K562 (cell line): ENCODE measurements around the gene PRPH2. TPM values are rescaled to one million over a fixed set of nuclear protein-coding genes. Genes with fewer than 3 reads are reported as not detected.

Experiments
- ADNP ChIP-seq: fragments of 200-800 bp; sonication (Bioruptor generic); IDR thresholded peaks from 2 replicates; pipeline ENCODE4 v1.6.1; 2016; ENCODE audit warnings: missing genetic modification characterization, missing compliant biosample characterization
- BMI1 ChIP-seq: fragments of 150-350 bp; IDR thresholded peaks from 2 replicates; pipeline ENCODE4 v1.6.1; 2014; ENCODE audit warnings: low read length
- CBFA2T3 ChIP-seq: fragments of 450-650 bp; IDR thresholded peaks from 2 replicates; pipeline ENCODE4 v1.6.1; 2017
- CREB1 ChIP-seq, 2 experiments: sonication (generic) in 1 of 2; formaldehyde crosslinking in 1 of 2; IDR thresholded peaks; 2 replicates each; pipeline versions ENCODE4 v1.6.1 to v1.8.0; 2012 to 2022; ENCODE audit warnings: inconsistent platforms in 1 of 2, mild to moderate bottlenecking in 1 of 2, missing genetic modification reagents in 1 of 2, moderate library complexity in 1 of 2
- DPF2 ChIP-seq: fragments of 450-650 bp; IDR thresholded peaks from 2 replicates; pipeline ENCODE4 v1.6.1; 2016
- KAT2B ChIP-seq: IDR thresholded peaks from one replicate; pipeline ENCODE4 v1.6.1; 2012; ENCODE audit warnings: low read depth, mild to moderate bottlenecking, control low read depth, inconsistent platforms, low read length, moderate library complexity
- KLF16 ChIP-seq: IDR thresholded peaks from 2 replicates; pipeline ENCODE4 v1.6.1; 2016; ENCODE audit warnings: antibody characterized with exemption
- MTA2 ChIP-seq: fragments of 450-650 bp; IDR thresholded peaks from 2 replicates; pipeline ENCODE4 v1.6.1; 2016; ENCODE audit warnings: low read depth
- NRF1 ChIP-seq, 2 experiments: fragments of 450-650 bp; IDR thresholded peaks in 1 of 2; conservative IDR thresholded peaks in 1 of 2; 2 replicates each; pipeline ENCODE4 v1.6.1; 2014; ENCODE audit warnings: mild to moderate bottlenecking in 2 of 2
- POU5F1 ChIP-seq: fragments of 150-350 bp; IDR thresholded peaks from 2 replicates; pipeline ENCODE4 v1.6.1; 2014; ENCODE audit warnings: borderline replicate concordance, low read length, low read depth, mild to moderate bottlenecking; ENCODE audit not compliant: partially characterized antibody
- PPARD ChIP-seq: fragments of 250-450 bp; sonication (Bioruptor Pico); IDR thresholded peaks from 2 replicates; pipeline ENCODE4 v1.8.0; 2022; ENCODE audit warnings: inconsistent platforms, mild to moderate bottlenecking, moderate library complexity
- PRPF4 ChIP-seq: fragments of 200-400 bp; formaldehyde crosslinking; IDR thresholded peaks from one replicate; pipeline ENCODE4 v1.6.1; 2017; ENCODE audit warnings: low read length, low read depth, mild to moderate bottlenecking; ENCODE audit not compliant: insufficient read depth, poor library complexity, severe bottlenecking
- SREBF1 ChIP-seq: fragments of 150-350 bp; IDR thresholded peaks from 2 replicates; pipeline ENCODE4 v1.6.1; 2014; ENCODE audit warnings: antibody characterized with exemption, low read depth, low read length, borderline replicate concordance
- STAT5A ChIP-seq: IDR thresholded peaks from 2 replicates; pipeline ENCODE4 v1.6.1; 2012; ENCODE audit warnings: low read length, inconsistent platforms, borderline replicate concordance
- TRIM28 ChIP-seq: fragments of 450-650 bp; IDR thresholded peaks from 2 replicates; pipeline ENCODE4 v1.6.1; 2017
- WHSC1 ChIP-seq: IDR thresholded peaks from one replicate; pipeline ENCODE4 v1.6.1; 2012; ENCODE audit warnings: low read length, control low read depth, inconsistent platforms
- XRCC3 ChIP-seq: fragments of 450-650 bp; IDR thresholded peaks from 2 replicates; pipeline ENCODE4 v1.6.1; 2017; ENCODE audit warnings: mild to moderate bottlenecking, moderate library complexity
- ZFPM2 ChIP-seq: fragments of 250-450 bp; sonication (Bioruptor Pico); IDR thresholded peaks from 2 replicates; pipeline ENCODE4 v1.5.1; 2022; ENCODE audit warnings: mild to moderate bottlenecking
- ZFX ChIP-seq: sonication (generic); formaldehyde crosslinking; IDR thresholded peaks from 2 replicates; pipeline ENCODE4 v1.8.0; 2022; ENCODE audit warnings: mild to moderate bottlenecking, missing genetic modification reagents, moderate library complexity
- ZNF140 ChIP-seq: fragments of 250-450 bp; sonication (Bioruptor Pico); IDR thresholded peaks from 2 replicates; pipeline ENCODE4 v1.8.0; 2021; ENCODE audit warnings: moderate library complexity, mild to moderate bottlenecking, inconsistent platforms
- ZNF212 ChIP-seq: fragments of 450-650 bp; formaldehyde crosslinking; IDR thresholded peaks from 2 replicates; pipeline ENCODE4 v1.4.0; 2020; ENCODE audit warnings: mild to moderate bottlenecking
- ZNF232 ChIP-seq: sonication (generic); formaldehyde crosslinking; IDR thresholded peaks from 2 replicates; pipeline ENCODE4 v1.8.0; 2022; ENCODE audit warnings: mild to moderate bottlenecking, missing genetic modification reagents
- ZNF253 ChIP-seq: fragments of 250-450 bp; sonication (Bioruptor Pico); conservative IDR thresholded peaks from 2 replicates; pipeline ENCODE4 v1.6.1; 2021; ENCODE audit warnings: mild to moderate bottlenecking
- ZNF668 ChIP-seq: fragments of 250-450 bp; sonication (Bioruptor Pico); IDR thresholded peaks from 2 replicates; pipeline ENCODE4 v1.8.0; 2022; ENCODE audit warnings: mild to moderate bottlenecking, inconsistent platforms
- polyA plus RNA-seq, 8 experiments: library from polyadenylated mRNA; depleted of rRNA in 4 of 8; stranded (reverse) in 5 of 8; unstranded in 3 of 8; fragments of >200 nt; fragmentation: Nextera tagmentation in 2 of 8; fragmentation: Illumina TruSeq in 1 of 8; extraction: Ambion mirVana in 2 of 8; extraction: Trizol in 1 of 8; gene quantifications; 2 replicates each; pipeline versions ENCODE4 v1.2.1 to v1.2.3, GENCODE V29; 2011 to 2014; ENCODE audit warnings: inconsistent platforms in 1 of 8, missing spikeins in 1 of 8
- total RNA-seq, 7 experiments: library from RNA; depleted of rRNA in 6 of 7; stranded (reverse); fragments of >200 nt in 6 of 7; fragmentation: Illumina TruSeq in 2 of 7; extraction: Trizol in 2 of 7; gene quantifications; 2 replicates each; pipeline versions ENCODE4 v1.2.1 to v1.2.3, GENCODE V29; 2011 to 2021; ENCODE audit warnings: low replicate concordance in 1 of 7
- TF ChIP-seq, protein P1 (sequence below): fragments of 250-450 bp; sonication (Bioruptor Pico); IDR thresholded peaks from 2 replicates; pipeline ENCODE4 v1.4.0; 2020; ENCODE audit warnings: borderline replicate concordance
- TF ChIP-seq, protein P2 (sequence below): fragments of 450-650 bp; IDR thresholded peaks from 2 replicates; pipeline ENCODE4 v1.6.1; 2016; ENCODE audit warnings: low read depth, mild to moderate bottlenecking, moderate library complexity
- TF ChIP-seq, protein P3 (sequence below): sonication (generic); formaldehyde crosslinking; IDR thresholded peaks from 2 replicates; pipeline ENCODE4 v1.8.0; 2022; ENCODE audit warnings: missing genetic modification reagents, mild to moderate bottlenecking, moderate library complexity, borderline replicate concordance

The PRPH2 gene
- total and polyA plus RNA-seq, 9 of the 15 experiments (the other 6 are each of a cell fraction or from before 2014, with no cell fraction given): 0.03 to 0.11 (median 0.03) TPM; not detected in 5

DNA sequence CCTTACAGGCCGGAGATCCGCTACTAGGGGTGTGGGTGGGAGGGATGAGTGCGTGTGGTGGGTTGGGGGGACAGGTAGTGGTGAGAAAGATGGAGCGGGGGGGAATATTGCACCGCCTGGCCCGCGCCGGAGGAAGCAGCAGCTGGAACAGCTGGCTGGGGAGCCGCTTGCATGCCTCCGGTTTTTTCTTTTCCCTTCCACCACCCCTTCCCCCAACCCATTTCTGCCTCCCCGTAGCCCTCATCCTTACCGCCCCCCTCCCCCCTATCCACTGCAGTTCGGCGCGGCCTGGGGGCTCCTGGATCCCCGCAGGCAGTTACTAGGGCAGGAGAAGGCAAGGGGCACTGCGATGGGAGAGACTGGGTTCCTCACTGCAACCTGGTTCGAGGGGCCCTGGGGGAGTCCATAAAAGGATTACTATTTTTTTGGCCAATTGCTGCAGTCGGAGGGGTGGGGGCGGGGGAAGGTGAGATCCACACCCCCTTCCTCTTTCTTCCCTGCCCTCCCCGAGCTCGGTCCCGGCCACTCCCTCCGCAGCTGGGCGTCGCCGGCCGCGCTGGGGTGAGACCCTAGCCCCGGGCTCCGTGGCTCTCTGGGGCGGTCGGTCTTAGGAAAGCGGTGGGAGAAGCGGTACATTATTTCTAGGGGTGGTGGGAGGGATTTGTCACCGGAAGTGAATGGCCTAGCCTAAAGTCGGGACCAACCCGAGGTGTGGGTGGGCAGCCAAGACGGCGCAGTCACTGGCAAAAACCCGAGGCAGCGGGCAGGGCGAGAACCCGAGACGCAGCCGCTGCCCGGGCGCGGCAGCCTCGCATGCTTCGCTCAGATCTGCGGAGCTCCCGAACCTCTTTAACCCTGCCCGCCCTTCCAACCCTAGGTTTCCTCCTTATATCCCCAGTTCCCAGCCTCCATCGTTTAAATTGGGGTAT is 24.3 kb upstream of the PRPH2 start (continued):
- TF ChIP-seq, protein P1, sequence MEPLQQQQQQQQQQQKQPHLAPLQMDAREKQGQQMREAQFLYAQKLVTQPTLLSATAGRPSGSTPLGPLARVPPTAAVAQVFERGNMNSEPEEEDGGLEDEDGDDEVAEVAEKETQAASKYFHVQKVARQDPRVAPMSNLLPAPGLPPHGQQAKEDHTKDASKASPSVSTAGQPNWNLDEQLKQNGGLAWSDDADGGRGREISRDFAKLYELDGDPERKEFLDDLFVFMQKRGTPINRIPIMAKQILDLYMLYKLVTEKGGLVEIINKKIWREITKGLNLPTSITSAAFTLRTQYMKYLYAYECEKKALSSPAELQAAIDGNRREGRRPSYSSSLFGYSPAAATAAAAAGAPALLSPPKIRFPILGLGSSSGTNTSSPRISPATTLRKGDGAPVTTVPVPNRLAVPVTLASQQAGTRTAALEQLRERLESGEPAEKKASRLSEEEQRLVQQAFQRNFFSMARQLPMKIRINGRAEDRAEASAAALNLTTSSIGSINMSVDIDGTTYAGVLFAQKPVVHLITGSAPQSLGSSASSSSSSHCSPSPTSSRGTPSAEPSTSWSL (CRISPR knock-in tag): no peak
- TF ChIP-seq, protein P2, sequence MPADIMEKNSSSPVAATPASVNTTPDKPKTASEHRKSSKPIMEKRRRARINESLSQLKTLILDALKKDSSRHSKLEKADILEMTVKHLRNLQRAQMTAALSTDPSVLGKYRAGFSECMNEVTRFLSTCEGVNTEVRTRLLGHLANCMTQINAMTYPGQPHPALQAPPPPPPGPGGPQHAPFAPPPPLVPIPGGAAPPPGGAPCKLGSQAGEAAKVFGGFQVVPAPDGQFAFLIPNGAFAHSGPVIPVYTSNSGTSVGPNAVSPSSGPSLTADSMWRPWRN: no peak
- no peak for TF ChIP-seq POU5F1
- TF ChIP-seq ZNF668 (CRISPR knock-in tag): no peak
- no peak for TF ChIP-seq WHSC1
- no peak for TF ChIP-seq CREB1 (IDR thresholded peaks at IDR 0.05)
- peak; percentile 24 for TF ChIP-seq CREB1 (CRISPR knock-in tag; IDR thresholded peaks at IDR 0.05)
- TF ChIP-seq CBFA2T3: no peak
- TF ChIP-seq MTA2: no peak
- TF ChIP-seq ZFPM2 (CRISPR knock-in tag): no peak; the same call in 1 of the 2 replicates
- TF ChIP-seq KAT2B: no peak
- TF ChIP-seq ADNP (tag): no peak
- no peak for TF ChIP-seq STAT5A
- TF ChIP-seq ZNF140 (CRISPR knock-in tag): no peak
- no peak for TF ChIP-seq BMI1
- TF ChIP-seq PPARD (CRISPR knock-in tag): no peak
- no peak for TF ChIP-seq XRCC3
- TF ChIP-seq PRPF4: no peak
- peak; percentile 62 for TF ChIP-seq ZFX (CRISPR knock-in tag)
- no peak for TF ChIP-seq TRIM28
- TF ChIP-seq ZNF253 (CRISPR knock-in tag): no peak
- no peak for TF ChIP-seq SREBF1
- TF ChIP-seq ZNF232 (CRISPR knock-in tag): no peak
- no peak for TF ChIP-seq NRF1 (conservative IDR thresholded peaks at IDR 0.05 in 1 of 2, IDR thresholded peaks at IDR 0.05 in 1 of 2)
- TF ChIP-seq KLF16: no peak
- no peak for TF ChIP-seq DPF2
- no peak for TF ChIP-seq ZNF212 (CRISPR knock-in tag)
- TF ChIP-seq, protein P3, sequence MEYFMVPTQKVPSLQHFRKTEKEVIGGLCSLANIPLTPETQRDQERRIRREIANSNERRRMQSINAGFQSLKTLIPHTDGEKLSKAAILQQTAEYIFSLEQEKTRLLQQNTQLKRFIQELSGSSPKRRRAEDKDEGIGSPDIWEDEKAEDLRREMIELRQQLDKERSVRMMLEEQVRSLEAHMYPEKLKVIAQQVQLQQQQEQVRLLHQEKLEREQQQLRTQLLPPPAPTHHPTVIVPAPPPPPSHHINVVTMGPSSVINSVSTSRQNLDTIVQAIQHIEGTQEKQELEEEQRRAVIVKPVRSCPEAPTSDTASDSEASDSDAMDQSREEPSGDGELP: peak; percentile 94
